Measurements from ENCODE around the gene OR52I1.

Gene OR52I1

DNA sequence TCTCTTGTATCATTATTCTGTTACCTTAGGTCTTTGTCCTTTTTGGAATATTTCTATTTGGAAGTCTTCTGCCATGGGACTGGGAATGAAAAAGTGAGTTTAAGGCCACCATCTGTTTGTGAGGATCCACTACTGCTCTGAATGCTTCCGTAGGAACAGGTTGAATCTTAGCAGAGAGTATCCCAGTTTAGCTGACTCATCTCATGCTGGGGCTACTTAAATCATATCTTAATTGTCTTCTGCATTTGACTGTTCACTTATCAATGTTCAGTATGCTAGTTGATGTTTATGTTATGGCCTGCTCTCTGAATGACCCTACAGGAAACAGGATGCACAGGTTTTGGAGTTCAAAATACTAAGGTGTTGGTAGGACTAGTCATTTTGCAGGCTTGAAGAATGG is 13.7 kb upstream of the OR52I1 start:
- H3K4me1 ChIP-seq (ENCODE audit: control insufficient read depth in 2 of 2, insufficient read depth in 1 of 2, low read depth in 1 of 2, low read length in 2 of 2): no peaks in the 10 kb centered on the region
- H2BK5ac ChIP-seq (ENCODE audit: low read length): no peak overlapping the region
- H3K27me3 ChIP-seq (ENCODE audit: control insufficient read depth in 3 of 3, insufficient read depth in 3 of 3, low read depth in 1 of 3, low read length in 3 of 3): peaks cover 0 to 14% (median 0%) of the 10 kb centered on the region in 3 experiments

DNA sequence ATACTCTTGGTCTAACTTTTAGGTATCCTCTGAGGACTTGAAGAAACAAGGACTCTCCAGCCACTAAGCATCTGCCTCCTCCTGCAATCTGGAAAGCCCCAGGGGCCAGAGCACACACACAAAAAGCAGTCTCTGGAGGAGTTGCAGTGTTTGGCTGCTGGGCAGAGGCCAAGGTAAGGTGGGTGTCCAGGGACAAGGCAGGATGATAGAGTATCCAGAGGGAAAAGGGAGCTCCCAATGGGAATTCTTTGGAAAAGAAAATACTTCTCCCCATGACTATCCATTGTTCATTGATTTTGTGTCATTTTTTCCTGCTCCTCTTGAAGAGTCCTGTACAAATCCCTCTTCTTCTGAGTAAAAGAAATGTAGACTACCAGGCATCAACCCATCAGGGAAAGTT is 12.4 kb upstream of the OR52I1 start, which contains the start of gene OR52I2:
OR52I2 (plus strand) TSS at position 301 of the 400 bp plus-strand sequence.
- Histone ChIP-seq H3K9ac (ENCODE audit: low read depth, low read length, poor library complexity) (no peak within 1 kb of the TSS), H2BK5ac (ENCODE audit: low read length) (no peak within 1 kb of the TSS), H3K36me3 (replicated peaks in 1 of 2; ENCODE audit: control insufficient read depth in 2 of 2, insufficient read depth in 2 of 2, low read length in 2 of 2) (no peaks in the 10 kb centered on the region), H3K27me3 (ENCODE audit: control insufficient read depth in 3 of 3, insufficient read depth in 3 of 3, low read depth in 1 of 3, low read length in 3 of 3) (peaks cover 0 to 13% (median 0%) of the 10 kb centered on the region in 3 experiments), H3K4me1 (ENCODE audit: control insufficient read depth in 2 of 2, insufficient read depth in 1 of 2, low read depth in 1 of 2, low read length in 2 of 2) (no peaks in the 10 kb centered on the region), H3K18ac (ENCODE audit: low read length) (no peak within 1 kb of the TSS), H2AK5ac (ENCODE audit: low read depth, low read length) (no peak within 1 kb of the TSS), H3K9me3 (replicated peaks in 1 of 2; ENCODE audit: control insufficient read depth in 2 of 2, insufficient read depth in 1 of 2, low read depth in 1 of 2, low read length in 2 of 2) (no peaks in the 10 kb centered on the region), H3K4me3 (ENCODE audit: low read length in 2 of 2) (no peak within 1 kb of the TSS), H3K23ac (ENCODE audit: low read depth, low read length, poor library complexity) (no peak within 1 kb of the TSS), H2BK12ac (ENCODE audit: low read length) (no peak within 1 kb of the TSS), H4K8ac (ENCODE audit: low read depth, low read length) (no peak within 1 kb of the TSS), H3K4ac (ENCODE audit: low read length) (no peak within 1 kb of the TSS), H3K14ac (ENCODE audit: low read length) (no peak within 1 kb of the TSS), H3K79me1 (ENCODE audit: low read depth, low read length) (no peaks in the 10 kb centered on the region), H2BK120ac (ENCODE audit: low read depth, low read length) (no peak within 1 kb of the TSS), H3K27ac (replicated peaks; ENCODE audit: low read length) (no peak within 1 kb of the TSS), H2AFZ (ENCODE audit: low read length) (no peak within 1 kb of the TSS), H4K91ac (ENCODE audit: low read depth, low read length, poor library complexity) (no peak within 1 kb of the TSS), H3K4me2 (ENCODE audit: insufficient read depth, low read length, poor library complexity, severe bottlenecking) (no peak within 1 kb of the TSS), H2BK15ac (ENCODE audit: low read length) (no peak within 1 kb of the TSS)
- DNase-seq (ENCODE audit: low spot score): no peak

More for the DNA sequence above, 13.7 kb upstream of the OR52I1 start:
- no peak overlapping the region for H3K4me2 ChIP-seq (ENCODE audit: insufficient read depth, low read length, poor library complexity, severe bottlenecking)
- H2AK5ac ChIP-seq (ENCODE audit: low read depth, low read length): no peak overlapping the region
- H3K9ac ChIP-seq (ENCODE audit: low read depth, low read length, poor library complexity): no peak overlapping the region
- H4K91ac ChIP-seq (ENCODE audit: low read depth, low read length, poor library complexity): no peak overlapping the region
- no CpG with 5 or more reads among the region's 1 CpG for WGBS, 2 donors (ENCODE audit: extremely low coverage in 2 of 2, insufficient read length in 2 of 2, insufficient replicate concordance in 1 of 2)
- no peak overlapping the region for H3K18ac ChIP-seq (ENCODE audit: low read length)
- no peak overlapping the region for H3K4me3 ChIP-seq (ENCODE audit: low read length in 2 of 2)
- H3K14ac ChIP-seq (ENCODE audit: low read length): no peak overlapping the region
- H4K8ac ChIP-seq (ENCODE audit: low read depth, low read length): no peak overlapping the region
- H2BK120ac ChIP-seq (ENCODE audit: low read depth, low read length): no peak overlapping the region
- no peak overlapping the region for H2AFZ ChIP-seq (ENCODE audit: low read length)
- H3K4ac ChIP-seq (ENCODE audit: low read length): no peak overlapping the region
- no peaks in the 10 kb centered on the region for H3K9me3 ChIP-seq (replicated peaks in 1 of 2; ENCODE audit: control insufficient read depth in 2 of 2, insufficient read depth in 1 of 2, low read depth in 1 of 2, low read length in 2 of 2)
- H3K27ac ChIP-seq (replicated peaks; ENCODE audit: low read length): no peak overlapping the region
- H2BK15ac ChIP-seq (ENCODE audit: low read length): no peak overlapping the region
- no peak overlapping the region for H2BK12ac ChIP-seq (ENCODE audit: low read length)
- no peaks in the 10 kb centered on the region for H3K36me3 ChIP-seq (replicated peaks in 1 of 2; ENCODE audit: control insufficient read depth in 2 of 2, insufficient read depth in 2 of 2, low read length in 2 of 2)
- no peaks in the 10 kb centered on the region for H3K79me1 ChIP-seq (ENCODE audit: low read depth, low read length)
- no peak overlapping the region for H3K23ac ChIP-seq (ENCODE audit: low read depth, low read length, poor library complexity)
- DNase-seq (ENCODE audit: low spot score): no peak

DNA sequence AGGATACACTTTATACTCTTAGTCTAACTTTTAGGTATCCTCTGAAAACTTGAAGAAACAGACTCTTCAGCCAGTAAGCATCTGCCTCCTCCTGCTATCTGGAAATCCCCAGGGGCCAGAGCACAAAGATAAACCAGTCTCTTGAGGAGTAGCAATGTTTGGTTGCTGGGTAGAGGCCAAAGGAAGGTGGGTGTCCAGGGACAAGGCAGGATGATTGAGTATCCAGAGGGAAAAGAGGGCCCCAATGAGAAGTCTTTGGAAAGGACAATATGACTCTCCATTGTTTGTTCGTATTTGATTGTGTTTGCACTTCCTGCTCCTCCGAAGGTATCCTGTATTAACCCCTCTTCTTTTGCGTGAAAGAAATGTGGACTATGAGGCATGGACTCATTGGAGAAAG is 4.8 kb upstream of the OR52I1 start:
- no peak overlapping the region for H2BK120ac ChIP-seq (ENCODE audit: low read depth, low read length)

DNA sequence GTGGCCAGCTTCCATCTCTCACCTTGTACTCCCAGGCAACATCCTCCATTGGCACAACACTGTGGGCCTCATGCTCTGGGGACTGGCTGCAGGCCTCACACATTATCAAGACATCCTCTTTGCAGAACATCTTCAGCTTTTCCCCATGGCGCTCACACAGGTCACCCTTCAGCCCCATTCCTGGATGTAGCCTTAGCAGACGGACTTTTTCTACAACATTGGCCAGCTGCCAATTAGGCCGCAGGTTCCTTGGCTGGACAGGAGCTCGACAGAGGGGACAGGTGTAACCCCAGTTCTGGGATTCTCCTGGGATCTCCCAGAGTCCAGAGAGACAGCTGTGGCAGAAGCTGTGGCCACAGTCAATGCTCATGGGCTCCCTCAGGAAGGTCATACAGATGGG is 11.2 kb downstream of the OR52I1 start:
- DNase-seq (ENCODE audit: low spot score): no peak
- Histone ChIP-seq H3K9ac (ENCODE audit: low read depth, low read length, poor library complexity) (no peak overlapping the region), H3K4me2 (ENCODE audit: insufficient read depth, low read length, poor library complexity, severe bottlenecking) (no peak overlapping the region), H3K27me3 (ENCODE audit: control insufficient read depth in 3 of 3, insufficient read depth in 3 of 3, low read depth in 1 of 3, low read length in 3 of 3) (no peaks in the 10 kb centered on the region), H4K91ac (ENCODE audit: low read depth, low read length, poor library complexity) (no peak overlapping the region), H3K79me1 (ENCODE audit: low read depth, low read length) (no peaks in the 10 kb centered on the region), H2AK5ac (ENCODE audit: low read depth, low read length) (no peak overlapping the region), H3K23ac (ENCODE audit: low read depth, low read length, poor library complexity) (no peak overlapping the region), H2BK120ac (ENCODE audit: low read depth, low read length) (no peak overlapping the region), H3K4me1 (ENCODE audit: control insufficient read depth in 2 of 2, insufficient read depth in 1 of 2, low read depth in 1 of 2, low read length in 2 of 2) (peaks cover 0 to 4% of the 10 kb centered on the region in 2 donors), H3K14ac (ENCODE audit: low read length) (no peak overlapping the region), H2AFZ (ENCODE audit: low read length) (no peak overlapping the region), H3K4ac (ENCODE audit: low read length) (no peak overlapping the region), H2BK15ac (ENCODE audit: low read length) (no peak overlapping the region), H2BK12ac (ENCODE audit: low read length) (no peak overlapping the region), H3K4me3 (ENCODE audit: low read length in 2 of 2) (no peak overlapping the region), H4K8ac (ENCODE audit: low read depth, low read length) (no peak overlapping the region), H2BK5ac (ENCODE audit: low read length) (no peak overlapping the region), H3K18ac (ENCODE audit: low read length) (no peak overlapping the region), H3K27ac (replicated peaks; ENCODE audit: low read length) (no peak overlapping the region), H3K9me3 (replicated peaks in 1 of 2; ENCODE audit: control insufficient read depth in 2 of 2, insufficient read depth in 1 of 2, low read depth in 1 of 2, low read length in 2 of 2) (no peaks in the 10 kb centered on the region), H3K36me3 (replicated peaks in 1 of 2; ENCODE audit: control insufficient read depth in 2 of 2, insufficient read depth in 2 of 2, low read length in 2 of 2) (peaks cover 6 to 49% of the 10 kb centered on the region in 2 donors)
- no CpG with 5 or more reads among the region's 4 CpGs for WGBS, 2 donors (ENCODE audit: extremely low coverage in 2 of 2, insufficient read length in 2 of 2, insufficient replicate concordance in 1 of 2)

More for the DNA sequence above, 4.8 kb upstream of the OR52I1 start:
- H3K23ac ChIP-seq (ENCODE audit: low read depth, low read length, poor library complexity): no peak overlapping the region
- H2AK5ac ChIP-seq (ENCODE audit: low read depth, low read length): no peak overlapping the region
- H3K4me3 ChIP-seq (ENCODE audit: low read length in 2 of 2): no peak overlapping the region
- no peak overlapping the region for H3K4ac ChIP-seq (ENCODE audit: low read length)
- H3K36me3 ChIP-seq (replicated peaks in 1 of 2; ENCODE audit: control insufficient read depth in 2 of 2, insufficient read depth in 2 of 2, low read length in 2 of 2): no peaks in the 10 kb centered on the region
- no peak overlapping the region for H3K27ac ChIP-seq (replicated peaks; ENCODE audit: low read length)
- H4K91ac ChIP-seq (ENCODE audit: low read depth, low read length, poor library complexity): no peak overlapping the region
- no peak overlapping the region for H4K8ac ChIP-seq (ENCODE audit: low read depth, low read length)
- no CpG with 5 or more reads among the region's 3 CpGs for WGBS, 2 donors (ENCODE audit: extremely low coverage in 2 of 2, insufficient read length in 2 of 2, insufficient replicate concordance in 1 of 2)
- no peak for DNase-seq (ENCODE audit: low spot score)
- H2BK5ac ChIP-seq (ENCODE audit: low read length): no peak overlapping the region
- H2BK15ac ChIP-seq (ENCODE audit: low read length): no peak overlapping the region
- H3K4me2 ChIP-seq (ENCODE audit: insufficient read depth, low read length, poor library complexity, severe bottlenecking): no peak overlapping the region
- no peak overlapping the region for H3K9ac ChIP-seq (ENCODE audit: low read depth, low read length, poor library complexity)
- H3K27me3 ChIP-seq (ENCODE audit: control insufficient read depth in 3 of 3, insufficient read depth in 3 of 3, low read depth in 1 of 3, low read length in 3 of 3): peaks cover 0 to 3% (median 0%) of the 10 kb centered on the region in 3 experiments
- H2BK12ac ChIP-seq (ENCODE audit: low read length): no peak overlapping the region
- H3K9me3 ChIP-seq (replicated peaks in 1 of 2; ENCODE audit: control insufficient read depth in 2 of 2, insufficient read depth in 1 of 2, low read depth in 1 of 2, low read length in 2 of 2): no peaks in the 10 kb centered on the region
- H3K79me1 ChIP-seq (ENCODE audit: low read depth, low read length): no peaks in the 10 kb centered on the region
- no peak overlapping the region for H3K18ac ChIP-seq (ENCODE audit: low read length)
- H3K4me1 ChIP-seq (ENCODE audit: control insufficient read depth in 2 of 2, insufficient read depth in 1 of 2, low read depth in 1 of 2, low read length in 2 of 2): no peaks in the 10 kb centered on the region
- H3K14ac ChIP-seq (ENCODE audit: low read length): no peak overlapping the region
- H2AFZ ChIP-seq (ENCODE audit: low read length): no peak overlapping the region

All from neuronal stem cell (in vitro differentiated cells).